Measurements from ENCODE around the gene OTULIN. TPM values are rescaled to one million over a fixed set of nuclear protein-coding genes. Genes with fewer than 3 reads are reported as not detected.

The OTULIN gene
- total and polyA plus RNA-seq, 2 of the 8 experiments (the other 6 are each of a cell fraction or from before 2014, with no cell fraction given), result 5.2 to 34.8 TPM

DNA sequence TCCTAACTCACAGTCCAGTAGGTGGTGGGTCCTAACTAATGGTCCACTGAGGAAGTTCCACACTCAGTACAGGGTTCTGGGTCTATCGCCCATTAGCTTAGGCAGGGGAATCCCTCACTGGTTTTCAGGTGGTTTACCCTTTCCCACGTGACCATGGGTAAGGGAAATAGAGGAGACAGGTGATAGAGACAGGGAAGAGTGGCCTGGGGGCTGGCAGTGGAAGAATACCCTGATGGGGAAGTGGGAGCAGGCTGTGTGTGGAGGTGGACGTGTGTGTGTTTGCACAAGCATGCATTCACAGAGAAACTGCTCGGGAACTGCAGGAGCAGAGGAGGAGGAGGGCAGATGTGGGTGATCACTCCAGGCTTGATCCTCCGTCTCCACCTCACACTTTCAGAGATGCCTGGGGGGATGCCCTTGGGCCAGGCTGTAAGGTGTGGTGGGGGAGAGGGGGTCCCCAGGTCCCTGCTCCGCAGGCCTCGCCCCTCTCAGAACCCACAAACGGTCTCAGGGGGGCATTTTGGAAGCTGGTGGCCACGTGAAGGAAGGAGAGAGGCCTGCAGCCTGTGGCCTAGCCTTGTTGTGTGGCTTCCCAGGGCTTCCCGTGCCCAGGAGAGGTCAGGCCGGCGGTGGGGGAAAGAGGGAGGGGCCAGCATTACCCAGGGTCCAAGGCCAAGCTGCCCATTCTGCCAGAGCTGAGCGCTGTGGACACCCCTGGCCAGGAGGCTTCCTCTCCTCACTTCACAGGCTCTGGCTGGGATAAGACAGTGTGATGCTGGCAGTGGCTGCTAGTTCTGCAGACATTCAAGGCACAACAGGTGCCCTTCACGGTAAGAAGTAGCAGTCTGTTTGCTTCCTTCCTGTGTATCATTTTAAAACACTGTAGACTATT lies 80.0 kb downstream of the OTULIN start (continued):
- TF ChIP-seq, protein P1, sequence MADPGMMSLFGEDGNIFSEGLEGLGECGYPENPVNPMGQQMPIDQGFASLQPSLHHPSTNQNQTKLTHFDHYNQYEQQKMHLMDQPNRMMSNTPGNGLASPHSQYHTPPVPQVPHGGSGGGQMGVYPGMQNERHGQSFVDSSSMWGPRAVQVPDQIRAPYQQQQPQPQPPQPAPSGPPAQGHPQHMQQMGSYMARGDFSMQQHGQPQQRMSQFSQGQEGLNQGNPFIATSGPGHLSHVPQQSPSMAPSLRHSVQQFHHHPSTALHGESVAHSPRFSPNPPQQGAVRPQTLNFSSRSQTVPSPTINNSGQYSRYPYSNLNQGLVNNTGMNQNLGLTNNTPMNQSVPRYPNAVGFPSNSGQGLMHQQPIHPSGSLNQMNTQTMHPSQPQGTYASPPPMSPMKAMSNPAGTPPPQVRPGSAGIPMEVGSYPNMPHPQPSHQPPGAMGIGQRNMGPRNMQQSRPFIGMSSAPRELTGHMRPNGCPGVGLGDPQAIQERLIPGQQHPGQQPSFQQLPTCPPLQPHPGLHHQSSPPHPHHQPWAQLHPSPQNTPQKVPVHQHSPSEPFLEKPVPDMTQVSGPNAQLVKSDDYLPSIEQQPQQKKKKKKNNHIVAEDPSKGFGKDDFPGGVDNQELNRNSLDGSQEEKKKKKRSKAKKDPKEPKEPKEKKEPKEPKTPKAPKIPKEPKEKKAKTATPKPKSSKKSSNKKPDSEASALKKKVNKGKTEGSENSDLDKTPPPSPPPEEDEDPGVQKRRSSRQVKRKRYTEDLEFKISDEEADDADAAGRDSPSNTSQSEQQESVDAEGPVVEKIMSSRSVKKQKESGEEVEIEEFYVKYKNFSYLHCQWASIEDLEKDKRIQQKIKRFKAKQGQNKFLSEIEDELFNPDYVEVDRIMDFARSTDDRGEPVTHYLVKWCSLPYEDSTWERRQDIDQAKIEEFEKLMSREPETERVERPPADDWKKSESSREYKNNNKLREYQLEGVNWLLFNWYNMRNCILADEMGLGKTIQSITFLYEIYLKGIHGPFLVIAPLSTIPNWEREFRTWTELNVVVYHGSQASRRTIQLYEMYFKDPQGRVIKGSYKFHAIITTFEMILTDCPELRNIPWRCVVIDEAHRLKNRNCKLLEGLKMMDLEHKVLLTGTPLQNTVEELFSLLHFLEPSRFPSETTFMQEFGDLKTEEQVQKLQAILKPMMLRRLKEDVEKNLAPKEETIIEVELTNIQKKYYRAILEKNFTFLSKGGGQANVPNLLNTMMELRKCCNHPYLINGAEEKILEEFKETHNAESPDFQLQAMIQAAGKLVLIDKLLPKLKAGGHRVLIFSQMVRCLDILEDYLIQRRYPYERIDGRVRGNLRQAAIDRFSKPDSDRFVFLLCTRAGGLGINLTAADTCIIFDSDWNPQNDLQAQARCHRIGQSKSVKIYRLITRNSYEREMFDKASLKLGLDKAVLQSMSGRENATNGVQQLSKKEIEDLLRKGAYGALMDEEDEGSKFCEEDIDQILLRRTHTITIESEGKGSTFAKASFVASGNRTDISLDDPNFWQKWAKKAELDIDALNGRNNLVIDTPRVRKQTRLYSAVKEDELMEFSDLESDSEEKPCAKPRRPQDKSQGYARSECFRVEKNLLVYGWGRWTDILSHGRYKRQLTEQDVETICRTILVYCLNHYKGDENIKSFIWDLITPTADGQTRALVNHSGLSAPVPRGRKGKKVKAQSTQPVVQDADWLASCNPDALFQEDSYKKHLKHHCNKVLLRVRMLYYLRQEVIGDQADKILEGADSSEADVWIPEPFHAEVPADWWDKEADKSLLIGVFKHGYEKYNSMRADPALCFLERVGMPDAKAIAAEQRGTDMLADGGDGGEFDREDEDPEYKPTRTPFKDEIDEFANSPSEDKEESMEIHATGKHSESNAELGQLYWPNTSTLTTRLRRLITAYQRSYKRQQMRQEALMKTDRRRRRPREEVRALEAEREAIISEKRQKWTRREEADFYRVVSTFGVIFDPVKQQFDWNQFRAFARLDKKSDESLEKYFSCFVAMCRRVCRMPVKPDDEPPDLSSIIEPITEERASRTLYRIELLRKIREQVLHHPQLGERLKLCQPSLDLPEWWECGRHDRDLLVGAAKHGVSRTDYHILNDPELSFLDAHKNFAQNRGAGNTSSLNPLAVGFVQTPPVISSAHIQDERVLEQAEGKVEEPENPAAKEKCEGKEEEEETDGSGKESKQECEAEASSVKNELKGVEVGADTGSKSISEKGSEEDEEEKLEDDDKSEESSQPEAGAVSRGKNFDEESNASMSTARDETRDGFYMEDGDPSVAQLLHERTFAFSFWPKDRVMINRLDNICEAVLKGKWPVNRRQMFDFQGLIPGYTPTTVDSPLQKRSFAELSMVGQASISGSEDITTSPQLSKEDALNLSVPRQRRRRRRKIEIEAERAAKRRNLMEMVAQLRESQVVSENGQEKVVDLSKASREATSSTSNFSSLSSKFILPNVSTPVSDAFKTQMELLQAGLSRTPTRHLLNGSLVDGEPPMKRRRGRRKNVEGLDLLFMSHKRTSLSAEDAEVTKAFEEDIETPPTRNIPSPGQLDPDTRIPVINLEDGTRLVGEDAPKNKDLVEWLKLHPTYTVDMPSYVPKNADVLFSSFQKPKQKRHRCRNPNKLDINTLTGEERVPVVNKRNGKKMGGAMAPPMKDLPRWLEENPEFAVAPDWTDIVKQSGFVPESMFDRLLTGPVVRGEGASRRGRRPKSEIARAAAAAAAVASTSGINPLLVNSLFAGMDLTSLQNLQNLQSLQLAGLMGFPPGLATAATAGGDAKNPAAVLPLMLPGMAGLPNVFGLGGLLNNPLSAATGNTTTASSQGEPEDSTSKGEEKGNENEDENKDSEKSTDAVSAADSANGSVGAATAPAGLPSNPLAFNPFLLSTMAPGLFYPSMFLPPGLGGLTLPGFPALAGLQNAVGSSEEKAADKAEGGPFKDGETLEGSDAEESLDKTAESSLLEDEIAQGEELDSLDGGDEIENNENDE (IDR thresholded peaks at IDR 0.05; ENCODE audit: insufficient replicate concordance, low read length), result no peak
- TF ChIP-seq GTF2F1 (IDR thresholded peaks at IDR 0.05; ENCODE audit: borderline replicate concordance, low read depth, low read length), result no peak
